Colon (tissue), 2 donors: ENCODE data around the gene TBC1D14.

ENCODE experiments used
- FAIRE-seq: peaks from 2 replicates; lab custom pipeline; 2012; peaks lifted over from hg19 to GRCh38; lab: Jason Lieb, UNC
- donor health status: control.
- donor health status: control.

TBC1D14 gene

GRCh38 chr4:7001271-7001670, 91.6 kb downstream of the TBC1D14 start:
- FAIRE-seq = no peak

- no peak for FAIRE-seq
Measured at GRCh38 chr4:7002336-7002735, 92.7 kb downstream of the TBC1D14 start.

DNA sequence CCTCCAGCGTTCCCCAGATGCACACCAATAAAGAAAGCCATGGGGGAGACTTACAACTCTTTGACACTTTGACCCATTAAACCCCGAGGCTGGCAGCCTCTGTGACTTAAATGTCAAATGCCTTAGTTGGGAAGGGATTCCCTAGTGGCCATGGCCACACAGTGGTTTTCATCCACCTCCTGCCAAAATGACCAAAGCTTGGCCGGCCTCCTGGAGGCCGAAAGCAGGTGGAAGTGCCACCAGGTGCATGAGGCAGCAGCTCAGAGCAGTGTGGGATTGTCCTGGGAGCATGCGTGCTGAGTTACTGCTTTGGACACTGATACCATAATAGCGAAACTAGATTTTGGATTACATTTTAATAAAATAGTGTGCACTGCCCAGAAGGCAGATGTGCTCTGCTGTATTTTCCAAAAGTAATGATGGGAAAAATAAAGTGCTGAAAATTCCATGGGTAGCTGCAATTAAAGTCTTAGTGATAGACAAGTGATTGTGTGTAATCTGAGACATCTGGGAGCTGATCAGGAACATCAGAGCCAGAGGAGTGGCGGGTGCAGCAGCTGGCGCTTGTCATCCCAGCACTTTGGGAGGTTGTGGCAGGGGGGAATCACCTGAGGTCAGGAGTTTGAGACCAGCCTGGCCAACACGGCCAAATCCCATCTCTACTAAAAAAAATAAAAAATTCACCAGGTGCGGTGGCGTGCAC, 93.7 kb downstream of the TBC1D14 start:
- no peak for FAIRE-seq

DNA sequence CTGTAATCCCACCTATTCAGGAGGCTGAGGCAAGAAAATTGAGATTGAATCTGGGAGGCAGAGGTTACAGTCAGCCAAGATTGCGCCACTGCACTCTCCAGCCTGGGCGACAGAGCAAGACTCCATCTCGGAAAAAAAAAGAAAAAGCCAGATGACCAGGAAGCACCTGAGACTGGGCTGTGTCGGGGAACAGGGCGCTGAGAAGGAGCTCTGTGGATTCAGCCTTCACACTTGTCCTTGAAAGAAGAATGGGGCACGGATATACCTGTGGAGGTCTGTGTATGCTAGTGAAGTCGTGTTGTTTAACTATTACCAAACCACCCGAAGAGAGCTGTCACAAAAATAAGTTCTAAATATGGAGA, 94.2 kb downstream of the TBC1D14 start:
- no peak for FAIRE-seq

DNA sequence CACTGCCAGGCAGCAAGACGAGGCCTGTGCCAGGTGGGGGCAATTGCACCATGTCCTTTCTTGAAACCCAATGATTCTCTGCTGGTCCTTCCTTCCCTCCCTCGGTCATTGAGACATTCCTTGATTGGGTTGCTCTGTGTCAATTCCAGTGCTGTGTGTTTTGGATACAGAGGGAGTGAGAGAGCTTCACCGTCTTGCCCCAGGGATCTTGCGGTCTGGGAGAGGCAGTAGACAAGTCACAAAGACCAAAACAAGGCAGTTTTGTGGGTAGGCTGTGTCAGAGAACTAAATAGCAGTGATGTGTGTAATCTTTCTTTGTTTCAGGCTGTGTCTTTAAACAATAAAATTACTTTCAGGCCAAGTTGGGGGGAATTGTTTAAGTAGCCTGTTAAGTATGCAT, 94.7 kb downstream of the TBC1D14 start:
- FAIRE-seq = no peak

DNA sequence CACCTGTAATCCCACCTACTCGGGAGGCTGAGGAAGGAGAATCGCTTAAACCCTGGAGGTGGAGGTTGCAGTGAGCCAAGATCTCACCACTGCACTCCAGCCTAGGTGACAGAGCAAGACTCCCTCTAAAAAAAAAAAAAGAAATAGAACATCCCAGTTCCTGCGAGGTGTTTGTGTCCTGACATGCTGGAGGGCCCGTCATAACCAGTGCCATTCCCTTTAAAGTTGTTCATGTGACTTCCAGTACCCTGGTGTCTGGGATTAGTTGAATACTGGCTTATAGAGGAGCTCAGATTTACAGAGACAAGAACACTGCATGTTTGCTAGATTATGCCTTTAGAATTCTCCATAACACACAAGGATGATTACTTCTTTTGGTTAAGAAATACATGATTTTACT, 95.9 kb downstream of the TBC1D14 start:
- no peak for FAIRE-seq

- FAIRE-seq = no peak
Measured at GRCh38 chr4:7006411-7006810, 96.8 kb downstream of the TBC1D14 start.

DNA sequence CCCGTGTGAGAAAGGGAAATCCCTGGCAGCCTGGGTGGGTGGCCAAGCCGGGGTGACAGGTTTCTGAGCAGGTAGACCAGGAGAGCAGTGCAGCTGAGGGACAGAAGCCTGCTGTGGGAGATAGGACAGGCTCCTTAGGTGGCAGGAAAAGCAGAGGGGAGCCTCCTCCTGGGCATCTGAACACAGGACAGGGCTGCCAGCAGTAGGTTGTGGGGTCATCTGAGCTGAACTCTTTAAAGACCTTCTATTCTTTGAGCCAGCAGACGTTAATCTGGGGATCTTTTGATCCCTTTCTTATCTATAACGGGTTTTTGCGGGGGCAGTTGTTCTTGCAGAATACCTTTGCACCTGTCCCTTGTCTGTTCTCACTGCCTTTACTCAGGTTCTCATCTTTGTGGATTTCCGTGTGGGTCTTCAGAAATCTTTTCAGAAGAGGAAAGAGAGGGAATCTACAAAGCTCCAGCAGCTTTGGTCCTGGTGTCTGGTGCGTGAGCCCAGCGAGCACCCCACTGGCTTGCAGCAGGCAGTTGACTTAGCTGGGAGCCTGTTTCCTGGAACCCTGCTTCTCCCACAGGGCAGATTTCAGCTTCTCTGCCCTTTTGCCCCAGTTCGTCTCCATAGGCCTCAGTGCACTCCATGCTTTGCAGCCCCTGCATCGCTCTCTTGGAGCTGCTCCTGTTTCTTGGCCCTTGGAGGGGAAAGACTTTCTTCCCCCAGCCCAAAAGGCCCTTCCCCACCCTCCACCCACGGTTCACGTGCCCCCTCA, 97.7 kb downstream of the TBC1D14 start:
- no peak for FAIRE-seq

GRCh38 chr4:7007944-7008343, 98.3 kb downstream of the TBC1D14 start:
- no peak for FAIRE-seq

- FAIRE-seq = no peak
Measured at GRCh38 chr4:7009564-7009963, 99.9 kb downstream of the TBC1D14 start.

GRCh38 chr4:7013175-7013574, 103.5 kb downstream of the TBC1D14 start:
- no peak for FAIRE-seq

GRCh38 chr4:7014815-7015214, 105.2 kb downstream of the TBC1D14 start:
- FAIRE-seq = no peak

- no peak for FAIRE-seq
Measured at GRCh38 chr4:7015383-7016035, 105.9 kb downstream of the TBC1D14 start.

DNA sequence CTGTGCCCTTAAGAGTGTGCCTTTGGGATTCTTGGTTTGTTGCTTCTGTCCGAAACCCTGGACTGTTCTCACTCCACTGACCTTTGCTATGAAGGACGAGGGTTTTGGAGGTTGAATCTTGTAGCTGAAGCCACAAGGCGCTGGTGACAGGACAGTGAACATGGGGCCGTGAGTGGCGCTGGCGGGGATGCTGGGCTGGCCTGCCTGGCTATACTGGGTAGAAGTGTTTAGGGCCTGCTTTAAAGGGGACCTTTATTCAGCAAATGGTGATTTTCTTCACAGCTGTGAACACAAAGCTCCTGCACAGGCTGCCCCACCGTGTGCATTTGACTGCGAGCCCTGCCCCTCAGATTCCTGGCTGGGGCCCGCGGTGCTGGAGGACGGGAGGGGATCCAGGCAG, 106.5 kb downstream of the TBC1D14 start:
- FAIRE-seq = no peak

GRCh38 chr4:7016512-7016911, 106.9 kb downstream of the TBC1D14 start:
- FAIRE-seq = no peak

DNA sequence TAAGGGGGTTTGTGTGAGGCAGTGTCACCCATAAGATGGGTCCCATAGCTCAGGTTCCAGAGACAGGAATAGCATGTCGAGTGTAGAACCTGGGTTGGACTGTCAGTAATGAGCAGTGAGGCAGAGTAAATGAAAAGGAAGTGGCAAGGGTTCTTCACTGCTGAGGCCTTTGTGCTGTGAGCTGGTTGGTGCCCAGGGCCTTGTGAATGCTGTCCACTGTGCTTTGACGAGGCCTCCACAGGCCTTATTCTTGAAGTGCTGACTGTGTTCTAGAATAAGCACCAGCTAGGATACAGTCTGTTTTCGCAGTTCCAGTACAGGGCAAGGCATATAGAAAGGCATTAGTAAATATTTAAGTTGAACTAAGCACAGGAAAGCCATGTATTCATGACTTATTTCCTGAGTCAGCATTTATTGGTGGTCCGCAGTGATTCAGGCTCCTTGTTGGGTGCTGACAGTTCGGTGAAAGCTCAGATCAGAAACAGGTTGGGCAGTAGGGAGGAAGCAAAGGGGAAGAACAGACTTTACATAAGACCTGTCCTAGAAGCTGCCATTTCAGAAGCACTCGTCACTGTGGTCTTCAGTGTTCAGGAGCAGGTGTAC, 107.9 kb downstream of the TBC1D14 start:
- FAIRE-seq = no peak

- FAIRE-seq = no peak
Measured at GRCh38 chr4:7018281-7018680, 108.7 kb downstream of the TBC1D14 start.

GRCh38 chr4:7019367-7019766, 109.7 kb downstream of the TBC1D14 start:
- FAIRE-seq = no peak

- FAIRE-seq = no peak
Measured at GRCh38 chr4:7020290-7020689, 110.7 kb downstream of the TBC1D14 start.

GRCh38 chr4:7020856-7021255, 111.2 kb downstream of the TBC1D14 start:
- FAIRE-seq = no peak

DNA sequence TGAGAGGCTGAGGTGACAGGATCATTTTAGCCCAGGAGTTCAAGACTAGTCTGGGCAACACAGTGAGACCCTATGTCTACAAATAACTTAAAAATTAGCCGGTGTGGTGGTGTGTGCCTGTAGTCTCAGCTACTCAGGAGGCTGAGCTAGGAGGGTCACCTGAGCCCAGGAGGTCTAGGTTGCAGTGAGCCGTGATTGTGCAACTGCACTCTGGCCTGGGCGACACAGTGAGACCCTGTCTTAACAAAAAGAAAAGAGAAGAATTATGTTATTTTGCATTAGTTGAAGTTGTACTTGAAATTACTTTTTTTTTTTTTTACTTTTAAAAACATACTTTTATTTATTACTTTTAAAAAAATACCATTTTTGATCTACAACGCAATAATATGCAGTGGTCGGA, 111.7 kb downstream of the TBC1D14 start:
- no peak for FAIRE-seq

DNA sequence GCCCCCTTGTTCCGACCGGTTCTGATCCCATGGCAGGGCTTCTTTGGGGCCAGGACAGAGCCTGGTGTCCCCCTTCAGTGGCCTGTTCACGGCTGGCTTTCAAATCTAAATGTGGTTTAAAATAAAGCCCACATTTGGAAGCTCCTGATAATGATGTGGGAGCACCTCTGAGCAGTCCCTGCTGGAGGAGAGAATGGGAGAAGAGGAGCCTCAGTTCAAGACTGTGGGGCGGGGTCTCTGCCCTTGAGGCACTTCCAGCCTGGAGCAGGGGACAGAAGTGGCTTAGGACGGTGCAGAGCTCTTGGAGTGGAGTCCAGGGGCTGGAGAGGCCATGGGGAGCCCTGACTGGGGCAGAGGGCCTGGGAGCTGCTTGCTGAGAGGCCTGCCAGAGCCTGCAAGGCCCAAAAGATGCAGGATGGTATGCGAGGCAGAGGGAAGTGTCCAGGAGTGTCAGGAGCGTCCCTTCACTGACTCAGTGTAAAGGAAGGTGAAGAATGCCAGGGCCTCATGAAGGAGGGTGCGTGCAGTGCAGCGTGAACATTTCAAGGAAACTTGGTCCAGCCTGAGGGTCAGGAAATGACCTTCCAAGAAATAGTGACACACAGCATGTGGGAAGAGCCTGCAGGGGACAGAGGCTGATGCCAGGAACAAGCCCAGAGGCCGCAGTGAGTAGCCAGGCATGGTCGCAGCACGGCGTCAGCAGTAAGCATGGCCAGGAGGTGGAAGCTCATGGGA, 112.5 kb downstream of the TBC1D14 start:
- FAIRE-seq = no peak
